H9 (cell line): ENCODE data around the gene BRF1. TPM values are rescaled to one million over a fixed set of nuclear protein-coding genes. Genes with fewer than 3 reads are reported as not detected.

Experiments
- DNase-seq: peaks from one replicate; pipeline ENCODE4 v3.0.0-alpha.2; 2017
- H2AFZ ChIP-seq: one replicate; pipeline ENCODE4 v1.6.1; 2013; ENCODE audit warnings: mild to moderate bottlenecking, low read length, control low read depth, moderate library complexity
- H2AK5ac ChIP-seq: 2 replicates; pipeline ENCODE4 v1.6.1; 2013; ENCODE audit warnings: low read length, control low read depth, mixed read lengths; ENCODE audit not compliant: insufficient read length
- H2BK120ac ChIP-seq: one replicate; pipeline ENCODE4 v1.6.1; 2013; ENCODE audit warnings: low read depth, mild to moderate bottlenecking, low read length, control low read depth, inconsistent platforms; ENCODE audit not compliant: poor library complexity, severe bottlenecking
- H2BK12ac ChIP-seq: 2 replicates; pipeline ENCODE4 v1.6.1; 2013; ENCODE audit warnings: low read length, control low read depth, mixed read lengths, low read depth; ENCODE audit not compliant: insufficient read length
- H2BK15ac ChIP-seq: 2 replicates; pipeline ENCODE4 v1.6.1; 2013; ENCODE audit warnings: low read depth, low read length, control low read depth
- H2BK20ac ChIP-seq: one replicate; pipeline ENCODE4 v1.6.1; 2013; ENCODE audit warnings: low read depth, mild to moderate bottlenecking, low read length, control low read depth, inconsistent platforms; ENCODE audit not compliant: poor library complexity, severe bottlenecking
- H2BK5ac ChIP-seq: 2 replicates; pipeline ENCODE4 v1.6.1; 2013; ENCODE audit warnings: low read length, control low read depth, mixed read lengths; ENCODE audit not compliant: insufficient read length
- H3K14ac ChIP-seq: 2 replicates; pipeline ENCODE4 v1.6.1; 2013; ENCODE audit warnings: low read length, control low read depth; ENCODE audit not compliant: insufficient read depth
- H3K18ac ChIP-seq: 2 replicates; pipeline ENCODE4 v1.6.1; 2013; ENCODE audit warnings: low read depth, mild to moderate bottlenecking, mixed read lengths, low read length, control low read depth; ENCODE audit not compliant: insufficient read length
- H3K23ac ChIP-seq: 2 replicates; pipeline ENCODE4 v1.6.1; 2013; ENCODE audit warnings: low read length, control low read depth, mixed read lengths, low read depth; ENCODE audit not compliant: insufficient read length
- H3K23me2 ChIP-seq: 2 replicates; pipeline ENCODE4 v1.6.1; 2013; ENCODE audit warnings: low read depth, mild to moderate bottlenecking, mixed read lengths, low read length, control low read depth; ENCODE audit not compliant: insufficient read length, poor library complexity, severe bottlenecking
- H3K27ac ChIP-seq: 2 replicates; pipeline ENCODE4 v1.5.1; 2013; ENCODE audit warnings: low read length, control low read depth, mixed read lengths, low read depth; ENCODE audit not compliant: insufficient read length
- H3K27me3 ChIP-seq: 2 replicates; pipeline ENCODE4 v1.6.1; 2013; ENCODE audit warnings: low read length, control low read depth, inconsistent platforms; ENCODE audit not compliant: insufficient read depth
- H3K4ac ChIP-seq: 2 replicates; pipeline ENCODE4 v1.6.1; 2013; ENCODE audit warnings: low read depth, mild to moderate bottlenecking, control low read depth, inconsistent platforms, low read length, moderate library complexity
- H3K4me1 ChIP-seq: 2 replicates; pipeline ENCODE4 v1.6.1; 2013; ENCODE audit warnings: low read length, control low read depth, inconsistent platforms; ENCODE audit not compliant: insufficient read depth
- H3K4me2 ChIP-seq: 2 replicates; pipeline ENCODE4 v1.6.1; 2013; ENCODE audit warnings: low read length, control low read depth, mixed read lengths; ENCODE audit not compliant: insufficient read length, insufficient read depth
- H3K56ac ChIP-seq: 2 replicates; pipeline ENCODE4 v1.6.1; 2013; ENCODE audit warnings: low read depth, mild to moderate bottlenecking, mixed read lengths, low read length, control low read depth; ENCODE audit not compliant: insufficient read length
- H3K79me1 ChIP-seq: 2 replicates; pipeline ENCODE4 v1.6.1; 2013; ENCODE audit warnings: low read depth, mild to moderate bottlenecking, moderate library complexity, low read length, control low read depth, inconsistent platforms; ENCODE audit not compliant: insufficient read depth, poor library complexity, severe bottlenecking
- H3K79me2 ChIP-seq: 2 replicates; pipeline ENCODE4 v1.6.1; 2013; ENCODE audit warnings: low read length, control low read depth, inconsistent platforms; ENCODE audit not compliant: insufficient read depth
- H3K9ac ChIP-seq: 2 replicates; pipeline ENCODE4 v1.6.1; 2013; ENCODE audit warnings: low read length, control low read depth, mixed read lengths; ENCODE audit not compliant: insufficient read length; ENCODE audit errors: extremely low read depth
- H3K9me3 ChIP-seq: one replicate; pipeline ENCODE4 v1.6.1; 2013; ENCODE audit warnings: low read depth, low read length, inconsistent platforms; ENCODE audit not compliant: control insufficient read depth
- H3T11ph ChIP-seq: one replicate; pipeline ENCODE4 v1.6.1; 2013; ENCODE audit warnings: mild to moderate bottlenecking, low read length, control low read depth, inconsistent platforms
- H4K20me1 ChIP-seq: one replicate; pipeline ENCODE4 v1.6.1; 2013; ENCODE audit not compliant: control insufficient read depth, insufficient read length, insufficient read depth
- H4K5ac ChIP-seq: 2 replicates; pipeline ENCODE4 v1.6.1; 2013; ENCODE audit warnings: low read depth, mild to moderate bottlenecking, mixed read lengths, low read length, control low read depth; ENCODE audit not compliant: insufficient read length
- H4K8ac ChIP-seq: replicated peaks from 2 replicates; pipeline ENCODE4 v1.6.1; 2013; ENCODE audit warnings: low read length, control low read depth, mixed read lengths, low read depth; ENCODE audit not compliant: insufficient read length
- H4K91ac ChIP-seq: 2 replicates; pipeline ENCODE4 v1.6.1; 2013; ENCODE audit warnings: low read depth, mild to moderate bottlenecking, moderate library complexity, mixed read lengths, low read length, control low read depth; ENCODE audit not compliant: insufficient read length
- H3K27ac Mint-ChIP-seq, 3 experiments: 2 replicates in 2 of 3; 3 replicates in 1 of 3; pipeline ENCODE4 v1.8.0; 2020 to 2021; ENCODE audit warnings: mixed read lengths in 3 of 3, mild to moderate bottlenecking in 1 of 3, moderate library complexity in 1 of 3
- H3K27me3 Mint-ChIP-seq: 2 replicates; pipeline ENCODE4 v1.8.0; 2021; ENCODE audit warnings: low read depth, mild to moderate bottlenecking, moderate library complexity, mixed read lengths
- H3K36me3 Mint-ChIP-seq, 3 experiments: 2 replicates in 2 of 3; 3 replicates in 1 of 3; pipeline ENCODE4 v1.8.0; 2020 to 2021; ENCODE audit warnings: low read depth in 3 of 3, mixed read lengths in 3 of 3; ENCODE audit not compliant: insufficient read depth in 1 of 3
- H3K4me1 Mint-ChIP-seq, 2 experiments: 2 replicates each; pipeline ENCODE4 v1.8.0; 2020; ENCODE audit warnings: mixed read lengths in 2 of 2
- H3K4me3 Mint-ChIP-seq, 2 experiments: 2 replicates in 1 of 2; 3 replicates in 1 of 2; pipeline ENCODE4 v1.8.0; 2020 to 2021; ENCODE audit warnings: mild to moderate bottlenecking in 2 of 2, mixed read lengths in 2 of 2, moderate library complexity in 1 of 2
- H3K9me3 Mint-ChIP-seq, 2 experiments: 2 replicates in 1 of 2; 3 replicates in 1 of 2; pipeline ENCODE4 v1.8.0; 2020; ENCODE audit warnings: mild to moderate bottlenecking in 2 of 2, mixed read lengths in 2 of 2, moderate library complexity in 1 of 2
- WGBS: extraction: QIAGEN DNeasy Blood & Tissue Kit; methylation state at CpG from one replicate; pipeline ENCODE4 v1.1.7; 2013; ENCODE audit warnings: missing lambda C conversion rate, low lambda C conversion rate, mixed read lengths; ENCODE audit not compliant: insufficient read length; ENCODE audit errors: extremely low coverage; 5-methylcytosine and 5-hydroxymethylcytosine counted together
- total RNA-seq: library from RNA; stranded (reverse); gene quantifications from 2 replicates; pipeline ENCODE4 v1.2.1, GENCODE V29; 2021
- TF ChIP-seq, protein P1 (sequence below): fragments of 200-600 bp; sonication (generic); conservative IDR thresholded peaks from 3 replicates; pipeline ENCODE4 v1.8.0; 2021; ENCODE audit warnings: antibody characterized with exemption, mild to moderate bottlenecking

The BRF1 gene
- total RNA-seq, 1 experiment from 2014 or later = 28.3 TPM

- no peak overlapping the region for H4K8ac ChIP-seq
- Mint-ChIP-seq H3K4me3 (no peak overlapping the region), H3K36me3 (peaks cover 3 to 6% (median 5%) of the 10 kb centered on the region in 3 experiments; a peak in 5 of 7 replicates), H3K27ac (no peak overlapping the region), H3K4me1 (peaks cover 12 to 32% of the 10 kb centered on the region in 2 experiments), H3K9me3 (peaks cover 5 to 15% of the 10 kb centered on the region in 2 experiments), H3K27me3 (peaks cover 64% of the 10 kb centered on the region)
- no peak overlapping the region for H3K18ac ChIP-seq
- H3K4me1 ChIP-seq = no peaks in the 10 kb centered on the region
- no peak overlapping the region for H3K4me2 ChIP-seq
- no peak overlapping the region for H3K23ac ChIP-seq
- DNase-seq = no peak
- H2AK5ac ChIP-seq = no peak overlapping the region
- no peaks in the 10 kb centered on the region for H4K20me1 ChIP-seq
- H3K27me3 ChIP-seq = no peaks in the 10 kb centered on the region; the same call in 1 of the 2 replicates
- H2BK12ac ChIP-seq = no peak overlapping the region
- H2AFZ ChIP-seq = no peak overlapping the region
- no peak overlapping the region for H3T11ph ChIP-seq
- no peaks in the 10 kb centered on the region for H3K9me3 ChIP-seq
- H4K5ac ChIP-seq = no peak overlapping the region
- no peak overlapping the region for H3K14ac ChIP-seq
- no peak overlapping the region for H2BK5ac ChIP-seq
- H2BK20ac ChIP-seq = no peak overlapping the region
- peaks cover 2% of the 10 kb centered on the region for H3K23me2 ChIP-seq
- H3K27ac ChIP-seq = no peak overlapping the region
- no peaks in the 10 kb centered on the region for H3K79me1 ChIP-seq
- H3K4ac ChIP-seq = no peak overlapping the region
- no peak overlapping the region for H3K56ac ChIP-seq
- WGBS = no CpG with 5 or more reads among the region's 9 CpGs
- TF ChIP-seq, protein P1, sequence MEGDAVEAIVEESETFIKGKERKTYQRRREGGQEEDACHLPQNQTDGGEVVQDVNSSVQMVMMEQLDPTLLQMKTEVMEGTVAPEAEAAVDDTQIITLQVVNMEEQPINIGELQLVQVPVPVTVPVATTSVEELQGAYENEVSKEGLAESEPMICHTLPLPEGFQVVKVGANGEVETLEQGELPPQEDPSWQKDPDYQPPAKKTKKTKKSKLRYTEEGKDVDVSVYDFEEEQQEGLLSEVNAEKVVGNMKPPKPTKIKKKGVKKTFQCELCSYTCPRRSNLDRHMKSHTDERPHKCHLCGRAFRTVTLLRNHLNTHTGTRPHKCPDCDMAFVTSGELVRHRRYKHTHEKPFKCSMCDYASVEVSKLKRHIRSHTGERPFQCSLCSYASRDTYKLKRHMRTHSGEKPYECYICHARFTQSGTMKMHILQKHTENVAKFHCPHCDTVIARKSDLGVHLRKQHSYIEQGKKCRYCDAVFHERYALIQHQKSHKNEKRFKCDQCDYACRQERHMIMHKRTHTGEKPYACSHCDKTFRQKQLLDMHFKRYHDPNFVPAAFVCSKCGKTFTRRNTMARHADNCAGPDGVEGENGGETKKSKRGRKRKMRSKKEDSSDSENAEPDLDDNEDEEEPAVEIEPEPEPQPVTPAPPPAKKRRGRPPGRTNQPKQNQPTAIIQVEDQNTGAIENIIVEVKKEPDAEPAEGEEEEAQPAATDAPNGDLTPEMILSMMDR = no peak
- no peak overlapping the region for H2BK120ac ChIP-seq
- H2BK15ac ChIP-seq = no peak overlapping the region
- H4K91ac ChIP-seq = no peak overlapping the region
- no peak overlapping the region for H3K9ac ChIP-seq
- H3K79me2 ChIP-seq = no peaks in the 10 kb centered on the region
Measured at GRCh38 chr14:105184461-105184860, 116.3 kb downstream of the BRF1 start.
